HepG2 (cell line): ENCODE measurements around the gene ZNRD2. TPM values are rescaled to one million over a fixed set of nuclear protein-coding genes. Genes with fewer than 3 reads are reported as not detected.
A peak's percentile ranks its signal among the peaks of the same experiment; 100 is the strongest.

Source experiments
- CTCF ChIP-seq: sonication (generic); formaldehyde crosslinking; IDR thresholded peaks from 2 replicates; pipeline ENCODE4 v1.5.0; 2020; ENCODE audit warnings: mild to moderate bottlenecking, missing genetic modification reagents, moderate library complexity
- HNRNPLL ChIP-seq: fragments of 200-400 bp; formaldehyde crosslinking; IDR thresholded peaks from 2 replicates; pipeline ENCODE4 v1.6.1; 2017; ENCODE audit warnings: mild to moderate bottlenecking, low read depth, low read length; ENCODE audit not compliant: poor library complexity, severe bottlenecking
- MATR3 ChIP-seq: sonication (generic); formaldehyde crosslinking; IDR thresholded peaks from 2 replicates; pipeline ENCODE4 v1.4.0; 2020; ENCODE audit warnings: missing genetic modification reagents
- MIER3 ChIP-seq: IDR thresholded peaks from 2 replicates; pipeline ENCODE4 v1.6.1; 2016; ENCODE audit warnings: missing compliant biosample characterization, borderline replicate concordance
- MLX ChIP-seq: IDR thresholded peaks from 2 replicates; pipeline ENCODE4 v1.6.1; 2016
- MTF1 ChIP-seq: sonication (generic); formaldehyde crosslinking; IDR thresholded peaks from 2 replicates; pipeline ENCODE4 v1.5.0; 2020; ENCODE audit warnings: missing genetic modification reagents
- NAIF1 ChIP-seq: sonication (generic); formaldehyde crosslinking; IDR thresholded peaks from 2 replicates; pipeline ENCODE4 v1.5.0; 2020; ENCODE audit warnings: mild to moderate bottlenecking, missing genetic modification reagents, borderline replicate concordance
- NBN ChIP-seq: fragments of 450-650 bp; conservative IDR thresholded peaks from 2 replicates; pipeline ENCODE4 v1.6.1; 2017
- PAXIP1 ChIP-seq: sonication (generic); formaldehyde crosslinking; conservative IDR thresholded peaks from 2 replicates; pipeline ENCODE4 v1.4.0; 2020; ENCODE audit warnings: mild to moderate bottlenecking, missing genetic modification reagents, moderate library complexity
- PBX2 ChIP-seq: IDR thresholded peaks from 2 replicates; pipeline ENCODE4 v1.6.1; 2016; ENCODE audit warnings: control low read depth
- PHF8 ChIP-seq: sonication (generic); formaldehyde crosslinking; IDR thresholded peaks from 2 replicates; pipeline ENCODE4 v1.5.0; 2020; ENCODE audit warnings: missing genetic modification reagents
- POGZ ChIP-seq: sonication (generic); formaldehyde crosslinking; IDR thresholded peaks from 2 replicates; pipeline ENCODE4 v1.4.0; 2020; ENCODE audit warnings: mild to moderate bottlenecking, missing genetic modification reagents
- RAD51 ChIP-seq: fragments of 450-650 bp; IDR thresholded peaks from 2 replicates; pipeline ENCODE4 v1.6.1; 2016; ENCODE audit warnings: borderline replicate concordance
- TEAD2 ChIP-seq: sonication (generic); formaldehyde crosslinking; IDR thresholded peaks from 2 replicates; pipeline ENCODE4 v1.9.0; 2021; ENCODE audit warnings: missing genetic modification reagents
- TFAP4 ChIP-seq: sonication (generic); IDR thresholded peaks from 2 replicates; pipeline ENCODE4 v1.6.1; 2016; ENCODE audit warnings: low read depth, borderline replicate concordance
- THAP7 ChIP-seq: sonication (generic); formaldehyde crosslinking; IDR thresholded peaks from 2 replicates; pipeline ENCODE4 v1.8.1; 2023; ENCODE audit warnings: mild to moderate bottlenecking, missing genetic modification reagents
- ZBTB20 ChIP-seq: sonication (generic); formaldehyde crosslinking; IDR thresholded peaks from 2 replicates; pipeline ENCODE4 v1.8.1; 2023; ENCODE audit warnings: missing genetic modification reagents, low read depth, mild to moderate bottlenecking, borderline replicate concordance
- ZFP41 ChIP-seq: sonication (generic); formaldehyde crosslinking; IDR thresholded peaks from 2 replicates; pipeline ENCODE4 v1.4.0; 2020; ENCODE audit warnings: mild to moderate bottlenecking, missing genetic modification reagents, borderline replicate concordance
- ZFP91 ChIP-seq: sonication (generic); formaldehyde crosslinking; IDR thresholded peaks from 2 replicates; pipeline ENCODE4 v1.9.0; 2022; ENCODE audit warnings: missing genetic modification reagents, mild to moderate bottlenecking, borderline replicate concordance
- polyA plus RNA-seq, 8 experiments: library from polyadenylated mRNA; depleted of rRNA in 3 of 8; stranded (reverse) in 7 of 8; unstranded in 1 of 8; fragments of >200 nt; fragmentation: Illumina TruSeq in 4 of 8; extraction: Trizol in 4 of 8; gene quantifications; 2 replicates each; pipeline versions ENCODE4 v1.2.1 to v1.2.3, GENCODE V29; 2011 to 2016; ENCODE audit warnings: low read depth in 4 of 8, missing spikeins in 1 of 8, mixed read lengths in 1 of 8; ENCODE audit not compliant: insufficient read depth in 1 of 8
- total RNA-seq, 5 experiments: library from RNA; depleted of rRNA; stranded (reverse); fragments of >200 nt; fragmentation: Illumina TruSeq; extraction: Trizol; gene quantifications; 2 replicates each; pipeline ENCODE4 v1.2.3, GENCODE V29; 2016; ENCODE audit warnings: low read depth in 1 of 5

ZNRD2 gene
- total and polyA plus RNA-seq, 2 of the 13 experiments (the other 11 are each of a cell fraction or from before 2014, with no cell fraction given): 29.2 to 34.0 TPM

- TF ChIP-seq PAXIP1 (CRISPR knock-in tag) (peak; percentile 43), POGZ (0 out of 2 replicates have a peak, but pooled peaks have one; percentile 1), THAP7 (no peak), ZBTB20 (CRISPR knock-in tag) (peak; percentile 63), ZFP91 (CRISPR knock-in tag) (peak; percentile 100), MLX (CRISPR knock-in tag) (no peak), MTF1 (CRISPR knock-in tag) (no peak), PHF8 (CRISPR knock-in tag) (peak; percentile 76), PBX2 (CRISPR knock-in tag) (peak; percentile 99), MIER3 (CRISPR knock-in tag) (no peak), NBN (no peak), MATR3 (CRISPR knock-in tag) (no peak), TEAD2 (CRISPR knock-in tag) (no peak), NAIF1 (peak; percentile 78), CTCF (CRISPR knock-in tag) (0 out of 2 replicates have a peak, but pooled peaks have one; percentile 9), HNRNPLL (peak; percentile 87), TFAP4 (no peak), RAD51 (no peak), ZFP41 (CRISPR knock-in tag) (no peak)
Measured at GRCh38 chr11:65615229-65615949, 45.1 kb downstream of the ZNRD2 start, which contains the start of gene PCNX3 (continued).
